ENCODE results near the gene ZNF573. TPM values are rescaled to one million over a fixed set of nuclear protein-coding genes. Genes with fewer than 3 reads are reported as not detected.

Gene ZNF573
- total and polyA plus RNA-seq, 9 of the 15 experiments (the other 6 are each of a cell fraction or from before 2014, with no cell fraction given): 1.5 to 7.9 (median 4.3) TPM

- TF ChIP-seq CREB3L1 (IDR thresholded peaks at IDR 0.05; ENCODE audit: borderline replicate concordance, low read depth) (peak; percentile 75; the same call in 1 of the 2 replicates), GATAD2A (IDR thresholded peaks at IDR 0.05) (no peak), ARID4B (CRISPR knock-in tag; IDR thresholded peaks at IDR 0.05) (no peak), TBP (optimal IDR thresholded peaks at IDR 0.05; ENCODE audit: low read depth, low read length) (peak; percentile 82), CREM (IDR thresholded peaks at IDR 0.05; ENCODE audit: low read depth) (0 out of 2 replicates have a peak, but pooled peaks have one; percentile 21), PHF21A (IDR thresholded peaks at IDR 0.05; ENCODE audit: borderline replicate concordance, low read depth) (no peak), BMI1 (IDR thresholded peaks at IDR 0.05; ENCODE audit: low read length) (no peak), SFPQ (IDR thresholded peaks at IDR 0.05; ENCODE audit: low read depth, low read length) (no peak), KAT8 (IDR thresholded peaks at IDR 0.05; ENCODE audit: low read depth) (no peak), ETV1 (tag; conservative IDR thresholded peaks at IDR 0.05; ENCODE audit: low read depth) (peak; percentile 49; the same call in 1 of the 2 replicates), ZNF174 (CRISPR knock-in tag; IDR thresholded peaks at IDR 0.05) (no peak), NBN (IDR thresholded peaks at IDR 0.05; ENCODE audit: low read depth) (peak; percentile 33; the same call in 1 of the 2 replicates), ZFPM2 (CRISPR knock-in tag; IDR thresholded peaks at IDR 0.05) (no peak), C11orf30 (IDR thresholded peaks at IDR 0.05; ENCODE audit: low read depth) (no peak), AFF1 (IDR thresholded peaks at IDR 0.05; ENCODE audit: low read depth in 1 of 2, partially characterized antibody in 2 of 2) (peak in 1 of 2 experiments; percentile 95), POLR2A (conservative IDR thresholded peaks at IDR 0.05) (peak; percentile 85)
Observed at GRCh38 chr19:37779127-37780005, at the start of gene ZNF573 (continued).

Measured in K562 (cell line).